WTC11 (cell line): Measurements from ENCODE around the gene TMTC2. TPM values are rescaled to one million over a fixed set of nuclear protein-coding genes. Genes with fewer than 3 reads are reported as not detected.

Experiments
- ATAC-seq: fragments of 200-7000 bp; cut with Tn5 transposase; 2 replicates; pipeline ENCODE4 v1.10.0; 2021; ENCODE audit warnings: mild to moderate bottlenecking, moderate library complexity
- CTCF ChIA-PET: fragments of 300-600 bp; sonication (Branson Sonifier 250); formaldehyde crosslinking; loops from one replicate; lab custom pipeline; 2021; ENCODE audit warnings: antibody characterized with exemption; lab: Charles Lee
- POLR2A ChIA-PET: fragments of 350-600 bp; sonication (Branson Sonifier 250); formaldehyde crosslinking; loops from one replicate; lab custom pipeline; 2021; ENCODE audit warnings: antibody characterized with exemption; lab: Charles Lee
- DNase-seq: peaks from one replicate; pipeline ENCODE4 v3.0.0; 2021; ENCODE audit warnings: low spot score
- H3K27ac Mint-ChIP-seq: 2 replicates; pipeline ENCODE4 v1.8.0; 2021; ENCODE audit warnings: mixed read lengths
- H3K27me3 Mint-ChIP-seq: 2 replicates; pipeline ENCODE4 v1.8.0; 2021; ENCODE audit warnings: low read depth, mild to moderate bottlenecking, moderate library complexity, mixed read lengths
- H3K36me3 Mint-ChIP-seq: 2 replicates; pipeline ENCODE4 v1.8.0; 2021; ENCODE audit warnings: mixed read lengths
- H3K4me1 Mint-ChIP-seq: 2 replicates; pipeline ENCODE4 v1.8.0; 2022; ENCODE audit warnings: mixed read lengths
- H3K4me3 Mint-ChIP-seq: 2 replicates; pipeline ENCODE4 v1.8.0; 2021; ENCODE audit warnings: mild to moderate bottlenecking, moderate library complexity, mixed read lengths
- H3K9me3 Mint-ChIP-seq: 2 replicates; pipeline ENCODE4 v1.8.0; 2021; ENCODE audit warnings: mixed read lengths
- CBFB ChIP-seq: sonication (generic); formaldehyde crosslinking; IDR thresholded peaks from 2 replicates; pipeline ENCODE4 v1.8.1; 2022; ENCODE audit warnings: mild to moderate bottlenecking, low read depth, missing genetic modification reagents
- CREM ChIP-seq: sonication (generic); formaldehyde crosslinking; IDR thresholded peaks from 2 replicates; pipeline ENCODE4 v1.8.1; 2022; ENCODE audit warnings: mild to moderate bottlenecking, missing genetic modification reagents, moderate library complexity
- ESRRA ChIP-seq: sonication (generic); formaldehyde crosslinking; IDR thresholded peaks from 2 replicates; pipeline ENCODE4 v1.8.1; 2022; ENCODE audit warnings: mild to moderate bottlenecking, missing genetic modification reagents, borderline replicate concordance
- NFE2L1 ChIP-seq: sonication (generic); formaldehyde crosslinking; IDR thresholded peaks from 2 replicates; pipeline ENCODE4 v1.8.1; 2023; ENCODE audit warnings: missing genetic modification reagents
- NR3C1 ChIP-seq: sonication (generic); formaldehyde crosslinking; conservative IDR thresholded peaks from 2 replicates; pipeline ENCODE4 v1.8.1; 2023; ENCODE audit warnings: low read depth, mild to moderate bottlenecking, missing genetic modification reagents
- SMAD3 ChIP-seq: sonication (generic); formaldehyde crosslinking; IDR thresholded peaks from 2 replicates; pipeline ENCODE4 v1.8.0; 2022; ENCODE audit warnings: missing genetic modification reagents, mild to moderate bottlenecking, borderline replicate concordance
- total RNA-seq: library from RNA; stranded (reverse); gene quantifications from 3 replicates; pipeline ENCODE4 v1.2.3, GENCODE V29; 2021
- TF ChIP-seq, protein P1 (sequence below): fragments of 250-450 bp; sonication (Bioruptor Pico); IDR thresholded peaks from 2 replicates; pipeline ENCODE4 v1.9.0; 2021; ENCODE audit warnings: mild to moderate bottlenecking
- TF ChIP-seq, protein P2 (sequence below): sonication (generic); formaldehyde crosslinking; IDR thresholded peaks from 2 replicates; pipeline ENCODE4 v1.8.1; 2023; ENCODE audit warnings: mild to moderate bottlenecking, missing genetic modification reagents, moderate library complexity
- TF ChIP-seq, protein P3 (sequence below): sonication (generic); formaldehyde crosslinking; IDR thresholded peaks from 2 replicates; pipeline ENCODE4 v1.8.1; 2023; ENCODE audit warnings: mild to moderate bottlenecking, missing genetic modification reagents
- TF ChIP-seq, protein P4 (sequence below): sonication (generic); formaldehyde crosslinking; IDR thresholded peaks from 2 replicates; pipeline ENCODE4 v1.8.1; 2023; ENCODE audit warnings: mild to moderate bottlenecking, missing genetic modification reagents, moderate library complexity
- TF ChIP-seq, protein P5 (sequence below): sonication (generic); formaldehyde crosslinking; IDR thresholded peaks from 2 replicates; pipeline ENCODE4 v1.8.1; 2022; ENCODE audit warnings: low read depth, missing genetic modification reagents, borderline replicate concordance
- TF ChIP-seq, protein P6 (sequence below): sonication (generic); formaldehyde crosslinking; IDR thresholded peaks from 2 replicates; pipeline ENCODE4 v1.8.1; 2022; ENCODE audit warnings: mild to moderate bottlenecking, moderate library complexity, missing genetic modification reagents
- TF ChIP-seq, protein P7 (sequence below): sonication (generic); formaldehyde crosslinking; IDR thresholded peaks from 2 replicates; pipeline ENCODE4 v1.8.1; 2022; ENCODE audit warnings: missing genetic modification reagents, borderline replicate concordance

The TMTC2 gene
- total RNA-seq, 1 experiment from 2014 or later: 6.4 TPM

DNA sequence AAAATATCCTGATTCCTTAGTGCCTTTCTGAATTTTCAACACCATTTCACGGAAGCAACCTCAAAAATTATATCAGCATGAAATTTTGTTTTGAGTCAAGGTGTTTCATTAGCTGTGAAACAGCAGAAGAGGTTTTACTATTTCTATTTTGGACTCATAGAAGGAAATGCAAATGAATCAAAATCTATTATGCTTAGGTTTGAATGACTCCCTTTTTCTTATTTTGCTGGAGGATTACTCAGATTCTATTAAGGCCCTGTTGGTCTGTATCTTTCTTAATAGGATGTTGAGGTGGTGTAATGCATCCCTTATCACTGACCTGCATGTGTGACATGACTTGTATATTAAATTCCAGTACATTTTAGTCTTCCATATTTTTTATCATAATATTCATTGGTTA is 165.8 kb downstream of the TMTC2 start (continued):
- TF ChIP-seq, protein P1, sequence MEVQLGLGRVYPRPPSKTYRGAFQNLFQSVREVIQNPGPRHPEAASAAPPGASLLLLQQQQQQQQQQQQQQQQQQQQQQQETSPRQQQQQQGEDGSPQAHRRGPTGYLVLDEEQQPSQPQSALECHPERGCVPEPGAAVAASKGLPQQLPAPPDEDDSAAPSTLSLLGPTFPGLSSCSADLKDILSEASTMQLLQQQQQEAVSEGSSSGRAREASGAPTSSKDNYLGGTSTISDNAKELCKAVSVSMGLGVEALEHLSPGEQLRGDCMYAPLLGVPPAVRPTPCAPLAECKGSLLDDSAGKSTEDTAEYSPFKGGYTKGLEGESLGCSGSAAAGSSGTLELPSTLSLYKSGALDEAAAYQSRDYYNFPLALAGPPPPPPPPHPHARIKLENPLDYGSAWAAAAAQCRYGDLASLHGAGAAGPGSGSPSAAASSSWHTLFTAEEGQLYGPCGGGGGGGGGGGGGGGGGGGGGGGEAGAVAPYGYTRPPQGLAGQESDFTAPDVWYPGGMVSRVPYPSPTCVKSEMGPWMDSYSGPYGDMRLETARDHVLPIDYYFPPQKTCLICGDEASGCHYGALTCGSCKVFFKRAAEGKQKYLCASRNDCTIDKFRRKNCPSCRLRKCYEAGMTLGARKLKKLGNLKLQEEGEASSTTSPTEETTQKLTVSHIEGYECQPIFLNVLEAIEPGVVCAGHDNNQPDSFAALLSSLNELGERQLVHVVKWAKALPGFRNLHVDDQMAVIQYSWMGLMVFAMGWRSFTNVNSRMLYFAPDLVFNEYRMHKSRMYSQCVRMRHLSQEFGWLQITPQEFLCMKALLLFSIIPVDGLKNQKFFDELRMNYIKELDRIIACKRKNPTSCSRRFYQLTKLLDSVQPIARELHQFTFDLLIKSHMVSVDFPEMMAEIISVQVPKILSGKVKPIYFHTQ (CRISPR knock-in tag): no peak
- TF ChIP-seq, all 79 proteins: peak for 0

DNA sequence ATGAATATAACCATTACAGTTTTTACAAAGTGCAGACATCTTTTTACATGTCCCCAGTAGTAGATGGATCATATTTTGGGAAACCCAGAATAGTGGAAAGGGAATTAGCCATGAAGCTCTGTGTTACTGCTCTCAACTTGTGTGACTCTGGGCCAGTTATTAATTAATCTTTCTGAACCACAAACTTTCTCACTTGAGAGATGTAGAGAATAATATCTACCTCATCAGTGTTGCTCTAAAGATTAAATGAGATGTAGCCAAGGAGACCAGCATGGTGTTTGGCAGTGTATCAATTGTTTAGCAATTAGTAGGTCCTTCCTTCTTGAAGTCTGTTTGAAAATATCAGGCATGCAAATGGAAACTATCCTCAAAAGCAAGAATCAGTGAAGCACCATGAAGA is 169.2 kb downstream of the TMTC2 start:
- Mint-ChIP-seq H3K9me3 (0 out of 2 replicates have a peak, but pooled peaks cover 4% of the 10 kb centered on the region), H3K36me3 (peaks cover 4% of the 10 kb centered on the region; the same call in 1 of the 2 replicates), H3K4me3 (no peak overlapping the region), H3K27me3 (peaks cover 14% of the 10 kb centered on the region), H3K27ac (no peak overlapping the region), H3K4me1 (peaks cover 35% of the 10 kb centered on the region)
- TF ChIP-seq NR3C1 (CRISPR knock-in tag) (no peak), NFE2L1 (CRISPR knock-in tag) (no peak), SMAD3 (CRISPR knock-in tag) (no peak)
- TF ChIP-seq, protein P2, sequence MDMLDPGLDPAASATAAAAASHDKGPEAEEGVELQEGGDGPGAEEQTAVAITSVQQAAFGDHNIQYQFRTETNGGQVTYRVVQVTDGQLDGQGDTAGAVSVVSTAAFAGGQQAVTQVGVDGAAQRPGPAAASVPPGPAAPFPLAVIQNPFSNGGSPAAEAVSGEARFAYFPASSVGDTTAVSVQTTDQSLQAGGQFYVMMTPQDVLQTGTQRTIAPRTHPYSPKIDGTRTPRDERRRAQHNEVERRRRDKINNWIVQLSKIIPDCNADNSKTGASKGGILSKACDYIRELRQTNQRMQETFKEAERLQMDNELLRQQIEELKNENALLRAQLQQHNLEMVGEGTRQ (CRISPR knock-in tag): no peak
- TF ChIP-seq, protein P3, sequence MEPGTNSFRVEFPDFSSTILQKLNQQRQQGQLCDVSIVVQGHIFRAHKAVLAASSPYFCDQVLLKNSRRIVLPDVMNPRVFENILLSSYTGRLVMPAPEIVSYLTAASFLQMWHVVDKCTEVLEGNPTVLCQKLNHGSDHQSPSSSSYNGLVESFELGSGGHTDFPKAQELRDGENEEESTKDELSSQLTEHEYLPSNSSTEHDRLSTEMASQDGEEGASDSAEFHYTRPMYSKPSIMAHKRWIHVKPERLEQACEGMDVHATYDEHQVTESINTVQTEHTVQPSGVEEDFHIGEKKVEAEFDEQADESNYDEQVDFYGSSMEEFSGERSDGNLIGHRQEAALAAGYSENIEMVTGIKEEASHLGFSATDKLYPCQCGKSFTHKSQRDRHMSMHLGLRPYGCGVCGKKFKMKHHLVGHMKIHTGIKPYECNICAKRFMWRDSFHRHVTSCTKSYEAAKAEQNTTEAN (CRISPR knock-in tag): no peak
- DNase-seq (no peak), ATAC-seq (no peak)
- ChIA-PET CTCF (no interaction called here), POLR2A (no interaction called here)

DNA sequence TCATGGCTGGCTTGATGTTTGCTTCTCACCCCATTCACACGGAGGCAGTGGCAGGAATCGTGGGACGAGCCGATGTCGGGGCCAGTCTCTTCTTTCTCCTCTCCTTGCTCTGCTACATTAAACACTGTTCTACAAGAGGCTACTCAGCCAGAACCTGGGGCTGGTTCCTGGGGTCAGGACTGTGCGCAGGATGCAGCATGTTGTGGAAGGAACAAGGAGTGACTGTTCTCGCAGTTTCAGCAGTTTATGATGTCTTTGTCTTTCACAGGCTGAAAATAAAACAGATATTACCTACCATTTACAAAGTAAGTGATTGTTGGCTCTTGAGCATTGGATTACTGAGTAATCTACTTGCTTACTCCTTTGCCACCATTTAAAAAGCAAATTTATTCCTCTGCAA is 170.6 kb downstream of the TMTC2 start:
- ATAC-seq (no peak; the same call in 1 of the 2 replicates), DNase-seq (no peak)
- Mint-ChIP-seq H3K9me3 (0 out of 2 replicates have a peak, but pooled peaks cover 4% of the 10 kb centered on the region), H3K36me3 (peaks cover 4% of the 10 kb centered on the region; the same call in 1 of the 2 replicates), H3K27ac (peak overlapping the region; percentile 16; the same call in 1 of the 2 replicates), H3K4me1 (peaks cover 35% of the 10 kb centered on the region), H3K27me3 (peaks cover 14% of the 10 kb centered on the region)
- POLR2A ChIA-PET: no interaction called here
- TF ChIP-seq, protein P4, sequence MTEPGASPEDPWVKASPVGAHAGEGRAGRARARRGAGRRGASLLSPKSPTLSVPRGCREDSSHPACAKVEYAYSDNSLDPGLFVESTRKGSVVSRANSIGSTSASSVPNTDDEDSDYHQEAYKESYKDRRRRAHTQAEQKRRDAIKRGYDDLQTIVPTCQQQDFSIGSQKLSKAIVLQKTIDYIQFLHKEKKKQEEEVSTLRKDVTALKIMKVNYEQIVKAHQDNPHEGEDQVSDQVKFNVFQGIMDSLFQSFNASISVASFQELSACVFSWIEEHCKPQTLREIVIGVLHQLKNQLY (CRISPR knock-in tag): no peak
- TF ChIP-seq, protein P5, sequence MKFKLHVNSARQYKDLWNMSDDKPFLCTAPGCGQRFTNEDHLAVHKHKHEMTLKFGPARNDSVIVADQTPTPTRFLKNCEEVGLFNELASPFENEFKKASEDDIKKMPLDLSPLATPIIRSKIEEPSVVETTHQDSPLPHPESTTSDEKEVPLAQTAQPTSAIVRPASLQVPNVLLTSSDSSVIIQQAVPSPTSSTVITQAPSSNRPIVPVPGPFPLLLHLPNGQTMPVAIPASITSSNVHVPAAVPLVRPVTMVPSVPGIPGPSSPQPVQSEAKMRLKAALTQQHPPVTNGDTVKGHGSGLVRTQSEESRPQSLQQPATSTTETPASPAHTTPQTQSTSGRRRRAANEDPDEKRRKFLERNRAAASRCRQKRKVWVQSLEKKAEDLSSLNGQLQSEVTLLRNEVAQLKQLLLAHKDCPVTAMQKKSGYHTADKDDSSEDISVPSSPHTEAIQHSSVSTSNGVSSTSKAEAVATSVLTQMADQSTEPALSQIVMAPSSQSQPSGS (CRISPR knock-in tag): no peak
- TF ChIP-seq, protein P6, sequence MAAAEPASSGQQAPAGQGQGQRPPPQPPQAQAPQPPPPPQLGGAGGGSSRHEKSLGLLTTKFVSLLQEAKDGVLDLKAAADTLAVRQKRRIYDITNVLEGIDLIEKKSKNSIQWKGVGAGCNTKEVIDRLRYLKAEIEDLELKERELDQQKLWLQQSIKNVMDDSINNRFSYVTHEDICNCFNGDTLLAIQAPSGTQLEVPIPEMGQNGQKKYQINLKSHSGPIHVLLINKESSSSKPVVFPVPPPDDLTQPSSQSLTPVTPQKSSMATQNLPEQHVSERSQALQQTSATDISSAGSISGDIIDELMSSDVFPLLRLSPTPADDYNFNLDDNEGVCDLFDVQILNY: no peak
- TF ChIP-seq ESRRA (CRISPR knock-in tag) (no peak), CREM (no peak), CBFB (no peak)
- TF ChIP-seq, protein P7, sequence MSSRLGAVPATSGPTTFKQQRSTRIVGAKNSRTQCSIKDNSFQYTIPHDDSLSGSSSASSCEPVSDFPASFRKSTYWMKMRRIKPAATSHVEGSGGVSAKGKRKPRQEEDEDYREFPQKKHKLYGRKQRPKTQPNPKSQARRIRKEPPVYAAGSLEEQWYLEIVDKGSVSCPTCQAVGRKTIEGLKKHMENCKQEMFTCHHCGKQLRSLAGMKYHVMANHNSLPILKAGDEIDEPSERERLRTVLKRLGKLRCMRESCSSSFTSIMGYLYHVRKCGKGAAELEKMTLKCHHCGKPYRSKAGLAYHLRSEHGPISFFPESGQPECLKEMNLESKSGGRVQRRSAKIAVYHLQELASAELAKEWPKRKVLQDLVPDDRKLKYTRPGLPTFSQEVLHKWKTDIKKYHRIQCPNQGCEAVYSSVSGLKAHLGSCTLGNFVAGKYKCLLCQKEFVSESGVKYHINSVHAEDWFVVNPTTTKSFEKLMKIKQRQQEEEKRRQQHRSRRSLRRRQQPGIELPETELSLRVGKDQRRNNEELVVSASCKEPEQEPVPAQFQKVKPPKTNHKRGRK (CRISPR knock-in tag): no peak
- TF ChIP-seq, all 79 proteins: peak for 0
- 0 out of 2 replicates have a peak overlapping the region, but pooled peaks have one; percentile 3 for H3K4me3 Mint-ChIP-seq
- CTCF ChIA-PET: no interaction called here
